Activated CD4-positive, alpha-beta T cell treated with anti-CD3 and anti-CD28 coated beads for 4 hours (primary cell): ENCODE data around the gene SNTB2.
"Not testable (repeated sequence)": the region's sequence is repeated elsewhere in the genome, so short reads cannot be mapped to it uniquely, and the experiment has no call there.

Source experiments
- DNase-seq, 2 donors: peaks; one replicate each; pipeline ENCODE4 v3.0.0-alpha.2; 2020

Gene SNTB2

DNA sequence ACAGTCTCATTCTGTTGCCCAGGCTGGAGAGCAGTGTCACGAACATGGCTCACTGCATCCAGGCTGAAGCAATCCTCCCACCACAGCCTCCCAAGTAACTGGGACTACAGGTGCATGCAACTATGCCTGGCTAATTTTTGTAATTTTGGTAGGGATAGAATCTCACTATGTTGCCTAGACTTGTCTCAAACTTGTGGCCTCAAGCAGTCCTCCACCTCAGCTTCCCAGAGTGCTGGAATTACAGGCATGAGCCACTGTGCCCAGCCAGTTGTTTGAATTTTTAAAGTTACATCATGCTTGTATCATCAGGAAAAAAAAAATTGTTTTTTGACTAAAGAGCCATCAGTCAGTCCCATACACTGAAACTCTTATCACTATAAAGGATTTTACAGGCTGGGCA, 107.1 kb downstream of the SNTB2 start:
- no peak for DNase-seq

DNA sequence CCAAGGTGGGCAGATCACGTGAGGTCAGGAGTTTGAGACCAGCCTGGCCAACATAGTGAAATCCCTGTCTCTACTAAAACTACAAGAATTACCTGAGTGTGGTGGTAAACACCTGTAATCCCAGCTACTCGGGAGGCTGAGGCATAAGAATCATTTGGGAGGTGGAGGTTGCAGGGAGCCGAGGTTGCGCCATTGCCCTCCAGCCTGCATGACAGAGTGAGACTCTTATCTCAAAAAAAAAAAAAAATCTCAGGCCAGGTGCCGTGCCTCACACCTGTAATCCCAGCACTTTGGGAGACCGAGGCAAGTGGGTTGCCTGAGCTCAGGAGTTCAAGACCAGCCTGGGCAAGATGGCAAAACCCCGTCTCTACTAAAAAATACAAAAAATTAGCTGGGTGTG, 109.8 kb downstream of the SNTB2 start:
- DNase-seq: not testable (repeated sequence)

DNA sequence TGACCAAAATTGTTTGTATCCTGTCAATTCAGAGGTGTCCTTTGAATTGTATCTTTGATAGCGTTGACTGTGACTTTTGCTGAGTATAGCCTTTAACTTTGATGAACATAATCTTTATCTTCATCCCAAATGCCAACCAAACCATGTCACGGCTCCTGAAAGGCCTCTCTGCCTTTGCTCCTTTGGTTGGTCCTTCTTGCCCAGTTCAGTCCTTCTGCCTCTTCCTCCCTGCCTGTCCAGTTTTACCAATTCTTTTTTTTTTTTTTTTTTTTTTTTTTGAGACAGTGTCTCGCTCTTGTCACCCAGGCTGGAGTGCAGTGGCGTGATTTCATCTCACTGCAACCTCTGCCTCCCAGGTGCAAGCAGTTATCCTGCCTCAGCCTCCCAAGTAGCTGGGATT, 111.3 kb downstream of the SNTB2 start:
- no peak for DNase-seq

- no peak for DNase-seq
These were observed 114.2 kb downstream of the SNTB2 start for GRCh38 chr16:69301187-69301586.

DNA sequence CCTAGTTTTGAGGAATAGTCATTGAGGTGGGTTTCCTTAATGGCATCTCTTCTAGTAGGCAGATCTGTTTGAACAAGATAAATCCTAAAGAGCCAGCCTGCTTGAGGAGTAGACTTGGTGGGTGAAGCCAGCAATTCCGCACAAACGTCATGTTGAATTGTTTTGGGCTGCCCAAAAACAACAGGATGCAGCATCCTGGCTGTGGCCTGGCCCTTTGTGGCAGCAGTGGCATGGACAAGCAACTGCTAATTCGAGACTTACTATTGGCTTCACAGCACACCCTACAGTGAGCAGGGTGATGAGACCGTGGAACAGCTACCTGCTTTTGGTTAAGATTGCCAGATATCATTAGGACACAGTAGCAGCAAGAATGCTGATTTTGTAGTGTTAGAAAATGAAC, 114.9 kb downstream of the SNTB2 start:
- no peak for DNase-seq

GRCh38 chr16:69302301-69302700, 115.3 kb downstream of the SNTB2 start:
- no peak for DNase-seq

- no peak for DNase-seq
These were observed 119.1 kb downstream of the SNTB2 start for GRCh38 chr16:69306031-69306430.

GRCh38 chr16:69307091-69307490, 120.1 kb downstream of the SNTB2 start:
- DNase-seq: no peak

GRCh38 chr16:69307856-69308255, 120.9 kb downstream of the SNTB2 start:
- DNase-seq: no peak

GRCh38 chr16:69309316-69309715, 122.4 kb downstream of the SNTB2 start:
- no peak for DNase-seq

- DNase-seq: peak; percentile 97 to 98
These were observed 123.9 kb downstream of the SNTB2 start, which contains the start of gene VPS4A for GRCh38 chr16:69310653-69311532. Gene VPS4A, plus strand, starts transcription at chr16:69311350. Its CDS starts 162 bp downstream, at chr16:69311512.

GRCh38 chr16:69311533-69312387, 124.8 kb downstream of the SNTB2 start:
- DNase-seq: peak; percentile 30 to 44

DNA sequence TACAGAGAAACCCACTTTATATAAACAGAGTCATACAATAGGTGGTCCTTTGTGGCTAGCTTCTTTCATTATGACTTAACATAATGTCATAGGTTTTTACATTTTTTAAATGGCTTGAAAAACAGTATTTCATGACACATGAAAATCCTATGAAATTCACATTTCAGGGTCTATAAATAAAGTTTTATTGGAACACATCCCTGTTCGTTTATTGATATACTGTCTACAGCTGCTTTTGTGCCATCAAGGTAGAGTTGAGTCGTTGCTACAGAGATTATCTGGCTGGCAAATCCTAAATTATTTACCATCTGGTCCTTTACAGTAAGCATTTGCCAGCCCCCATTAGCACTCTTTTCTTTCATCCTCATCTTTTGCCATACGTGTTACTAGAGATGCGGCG, 126.5 kb downstream of the SNTB2 start:
- no peak for DNase-seq

DNA sequence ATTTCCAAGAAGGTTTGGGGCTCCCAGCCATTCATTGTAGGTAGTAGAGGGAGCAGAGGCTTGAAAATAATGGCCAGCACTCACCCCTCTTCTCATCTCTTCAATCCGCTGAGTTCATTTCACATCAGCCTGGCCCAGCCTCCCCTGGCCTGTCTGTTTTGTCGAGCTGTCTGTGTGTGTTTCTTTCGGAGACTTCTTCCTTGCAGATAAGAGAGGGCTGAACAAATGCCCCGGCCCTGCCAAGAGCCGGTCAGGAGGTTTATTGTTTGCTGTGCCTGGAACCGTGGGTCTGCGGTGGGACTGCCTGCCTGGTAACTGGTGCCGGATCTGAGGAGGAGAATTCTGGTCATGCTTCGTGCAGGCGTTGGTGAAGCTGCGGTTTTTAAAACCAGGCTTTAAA, 127.6 kb downstream of the SNTB2 start:
- no peak for DNase-seq

DNA sequence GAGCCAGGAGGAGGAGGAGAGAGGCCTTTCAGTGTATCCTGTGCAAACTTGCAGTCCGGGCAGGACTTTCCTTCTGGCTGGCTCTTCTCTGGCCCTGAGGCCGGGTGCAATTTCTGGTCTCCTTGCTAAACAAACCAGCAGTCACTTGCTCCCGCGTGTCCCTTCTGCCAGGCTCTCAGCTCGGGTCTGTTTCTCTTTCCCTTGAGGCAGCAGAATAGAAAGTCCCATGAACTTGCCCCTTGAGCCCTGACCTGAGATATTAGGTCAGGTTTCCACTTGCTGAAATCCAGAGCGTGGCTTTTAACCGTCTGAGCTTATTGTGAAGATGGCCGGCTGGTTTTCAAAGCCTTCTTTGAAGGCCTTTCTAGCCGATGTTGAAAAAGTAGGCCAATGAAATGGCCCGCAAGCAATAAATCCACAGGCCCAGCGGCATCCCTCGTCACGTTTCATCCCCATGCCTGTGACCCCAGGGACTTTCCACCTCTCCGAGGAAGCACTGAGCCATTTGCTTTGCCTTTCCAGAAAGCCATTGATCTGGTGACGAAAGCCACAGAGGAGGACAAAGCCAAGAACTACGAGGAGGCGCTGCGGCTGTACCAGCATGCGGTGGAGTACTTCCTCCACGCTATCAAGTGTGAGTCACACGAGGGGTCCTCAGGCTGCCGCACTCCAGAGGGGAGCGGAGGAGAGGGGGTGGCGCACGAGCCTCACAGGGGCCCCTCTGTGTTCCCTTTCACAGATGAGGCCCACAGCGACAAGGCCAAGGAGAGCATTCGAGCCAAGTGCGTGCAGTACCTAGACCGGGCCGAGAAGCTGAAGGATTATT, 128.7 kb downstream of the SNTB2 start:
- no peak for DNase-seq

GRCh38 chr16:69316595-69317034, 129.7 kb downstream of the SNTB2 start:
- DNase-seq: no peak

GRCh38 chr16:69318177-69318910, 131.4 kb downstream of the SNTB2 start:
- DNase-seq: no peak

DNA sequence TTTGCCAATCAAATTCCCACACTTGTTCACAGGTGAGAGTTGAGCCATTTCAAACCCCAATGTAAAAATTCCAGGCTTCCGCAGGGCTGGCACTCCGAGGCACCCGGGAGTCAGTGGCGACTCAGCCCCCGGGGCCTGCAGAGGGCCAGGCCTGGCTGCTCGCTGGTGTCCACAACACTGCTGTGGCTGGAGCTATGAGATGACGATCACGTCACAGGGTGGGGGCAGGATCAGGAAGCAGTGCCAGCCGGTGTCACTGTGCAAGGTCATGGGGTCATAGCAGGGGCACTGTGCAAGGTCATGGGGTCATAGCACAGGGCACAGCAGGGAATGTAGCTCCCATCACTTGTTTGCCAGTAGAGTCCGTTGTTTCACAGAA, 131.9 kb downstream of the SNTB2 start:
- DNase-seq: no peak

GRCh38 chr16:69319381-69319780, 132.4 kb downstream of the SNTB2 start:
- DNase-seq: no peak

DNA sequence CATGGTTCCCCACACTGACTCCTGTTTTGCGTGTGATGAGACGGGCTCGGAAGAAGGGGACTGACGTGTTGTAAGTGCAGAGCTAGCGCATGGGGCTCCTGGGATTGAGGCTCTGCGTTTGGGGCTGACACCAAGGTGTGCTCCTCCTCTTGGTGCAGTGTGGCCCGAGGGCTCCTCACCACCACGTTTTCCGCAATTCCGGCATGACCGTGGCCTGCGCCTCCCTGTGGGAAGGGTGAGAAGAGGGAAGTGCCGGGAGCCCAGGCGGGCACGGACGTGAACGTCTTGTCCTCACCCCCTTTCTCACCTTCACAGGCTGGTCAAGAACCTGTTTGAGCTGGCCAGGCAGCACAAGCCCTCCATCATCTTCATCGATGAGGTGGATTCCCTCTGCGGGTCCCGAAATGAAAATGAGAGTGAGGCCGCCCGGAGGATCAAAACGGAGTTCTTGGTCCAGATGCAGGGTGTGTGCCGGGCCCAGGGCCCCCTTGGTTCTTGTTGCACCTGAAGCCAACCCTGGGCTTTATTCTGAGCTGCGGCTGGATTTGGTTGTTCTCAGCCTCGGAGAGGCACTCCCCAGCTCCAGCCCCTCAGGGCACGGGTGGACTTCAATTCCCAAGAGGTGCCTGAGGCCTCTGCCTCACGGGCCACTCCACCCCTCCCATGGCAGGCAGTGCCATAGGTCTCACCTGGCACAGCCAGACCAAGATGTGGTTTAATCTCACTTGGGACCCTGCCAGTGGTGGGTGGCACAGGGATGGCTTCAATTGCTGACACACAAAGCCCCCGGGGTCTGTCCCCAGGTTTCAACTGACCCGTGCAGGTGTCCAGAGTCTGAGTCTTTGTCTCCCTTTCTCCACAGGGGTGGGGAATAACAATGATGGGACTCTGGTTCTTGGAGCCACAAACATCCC, 133.1 kb downstream of the SNTB2 start:
- DNase-seq: no peak

DNA sequence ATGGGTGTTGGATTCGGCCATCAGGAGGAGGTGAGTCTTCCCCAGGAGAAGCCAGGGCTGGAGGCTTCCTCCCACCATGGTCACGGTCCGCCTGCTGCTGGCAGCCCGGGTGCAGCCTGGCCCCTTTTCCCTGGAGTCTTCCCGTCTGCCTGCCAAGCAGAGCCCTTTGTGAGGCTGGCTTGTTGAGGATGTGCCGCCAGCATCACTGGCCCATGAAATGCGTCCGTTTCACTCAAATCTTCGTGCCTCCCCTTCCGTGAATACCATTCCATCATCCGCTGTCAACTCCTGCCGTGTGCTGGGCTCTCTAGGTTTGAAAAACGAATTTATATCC, 133.7 kb downstream of the SNTB2 start:
- no peak for DNase-seq
